ENCODE measurements around the gene MEPCE. TPM values are rescaled to one million over a fixed set of nuclear protein-coding genes. Genes with fewer than 3 reads are reported as not detected.

The MEPCE gene
- total and polyA plus RNA-seq, 9 of the 15 experiments (the other 6 are each of a cell fraction or from before 2014, with no cell fraction given): 10.9 to 76.3 (median 44.1) TPM

DNA sequence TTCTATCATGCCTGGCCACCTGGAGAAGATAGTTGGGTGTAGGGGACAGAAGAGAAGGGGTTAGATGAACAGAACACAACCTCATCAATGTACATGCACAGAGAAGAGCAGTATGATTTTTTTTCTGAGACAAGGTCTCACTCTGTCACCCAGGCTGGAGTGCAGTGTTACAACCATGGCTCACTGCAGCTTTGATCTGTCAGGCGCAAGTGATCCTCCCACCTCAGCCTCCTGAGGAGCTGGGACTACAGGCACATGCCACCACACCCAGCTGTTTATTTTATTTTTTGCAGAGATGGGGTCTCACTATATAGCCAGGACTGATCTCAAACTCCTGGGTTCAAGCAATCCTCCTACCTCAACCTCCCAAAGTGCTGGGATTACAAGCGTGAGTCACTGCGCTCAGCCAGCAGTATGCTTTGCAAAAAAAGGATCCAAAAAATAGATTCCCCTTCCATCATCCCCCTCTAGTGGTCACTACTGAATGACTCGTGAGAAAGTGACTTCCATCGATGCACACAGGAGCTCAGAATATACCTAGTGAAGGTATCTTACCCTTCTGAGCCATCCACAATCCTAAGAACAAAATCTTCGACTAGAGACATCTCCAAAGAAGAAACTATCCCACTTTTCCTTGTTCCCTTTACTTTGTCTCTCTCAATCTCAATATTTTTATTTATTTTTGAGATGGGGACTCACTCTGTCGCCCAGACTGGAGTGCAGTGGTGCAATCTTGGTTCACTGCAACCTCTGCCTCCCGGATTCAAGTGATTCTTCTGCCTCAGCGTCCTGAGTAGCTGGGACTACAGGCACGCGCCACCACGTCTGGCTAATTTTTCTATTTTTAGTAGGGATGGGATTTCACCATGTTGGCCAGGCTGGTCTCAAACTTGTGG, 22.1 kb upstream of the MEPCE start (continued):
- TF ChIP-seq ATF3 (IDR thresholded peaks at IDR 0.05): peak; percentile 69
- TF ChIP-seq ATF3 (CRISPR knock-in tag; conservative IDR thresholded peaks at IDR 0.05): no peak
- TF ChIP-seq SMC3 (conservative IDR thresholded peaks at IDR 0.05; ENCODE audit: insufficient read depth, low read depth, low read length): peak; percentile 57; the same call in 1 of the 2 replicates
- no peak for TF ChIP-seq GTF2A2 (tag; IDR thresholded peaks at IDR 0.05)
- TF ChIP-seq DNMT1 (IDR thresholded peaks at IDR 0.05): no peak
- no peak for TF ChIP-seq NELFE (IDR thresholded peaks at IDR 0.05; ENCODE audit: insufficient read depth, insufficient read length)
- peak; percentile 57; the same call in 1 of the 2 replicates for TF ChIP-seq DPF2 (IDR thresholded peaks at IDR 0.05)
- no peak for TF ChIP-seq ETS2 (tag; IDR thresholded peaks at IDR 0.05; ENCODE audit: borderline replicate concordance, poor library complexity, severe bottlenecking)
- TF ChIP-seq HDAC1 (IDR thresholded peaks at IDR 0.05): no peak
- 0 out of 2 replicates have a peak, but pooled peaks have one; percentile 15 for TF ChIP-seq ATF7 (IDR thresholded peaks at IDR 0.05)
- TF ChIP-seq, protein P1, sequence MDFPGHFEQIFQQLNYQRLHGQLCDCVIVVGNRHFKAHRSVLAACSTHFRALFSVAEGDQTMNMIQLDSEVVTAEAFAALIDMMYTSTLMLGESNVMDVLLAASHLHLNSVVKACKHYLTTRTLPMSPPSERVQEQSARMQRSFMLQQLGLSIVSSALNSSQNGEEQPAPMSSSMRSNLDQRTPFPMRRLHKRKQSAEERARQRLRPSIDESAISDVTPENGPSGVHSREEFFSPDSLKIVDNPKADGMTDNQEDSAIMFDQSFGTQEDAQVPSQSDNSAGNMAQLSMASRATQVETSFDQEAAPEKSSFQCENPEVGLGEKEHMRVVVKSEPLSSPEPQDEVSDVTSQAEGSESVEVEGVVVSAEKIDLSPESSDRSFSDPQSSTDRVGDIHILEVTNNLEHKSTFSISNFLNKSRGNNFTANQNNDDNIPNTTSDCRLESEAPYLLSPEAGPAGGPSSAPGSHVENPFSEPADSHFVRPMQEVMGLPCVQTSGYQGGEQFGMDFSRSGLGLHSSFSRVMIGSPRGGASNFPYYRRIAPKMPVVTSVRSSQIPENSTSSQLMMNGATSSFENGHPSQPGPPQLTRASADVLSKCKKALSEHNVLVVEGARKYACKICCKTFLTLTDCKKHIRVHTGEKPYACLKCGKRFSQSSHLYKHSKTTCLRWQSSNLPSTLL (IDR thresholded peaks at IDR 0.05): no peak
- no peak for TF ChIP-seq TEAD1 (CRISPR knock-in tag; IDR thresholded peaks at IDR 0.05)
- TF ChIP-seq, protein P2, sequence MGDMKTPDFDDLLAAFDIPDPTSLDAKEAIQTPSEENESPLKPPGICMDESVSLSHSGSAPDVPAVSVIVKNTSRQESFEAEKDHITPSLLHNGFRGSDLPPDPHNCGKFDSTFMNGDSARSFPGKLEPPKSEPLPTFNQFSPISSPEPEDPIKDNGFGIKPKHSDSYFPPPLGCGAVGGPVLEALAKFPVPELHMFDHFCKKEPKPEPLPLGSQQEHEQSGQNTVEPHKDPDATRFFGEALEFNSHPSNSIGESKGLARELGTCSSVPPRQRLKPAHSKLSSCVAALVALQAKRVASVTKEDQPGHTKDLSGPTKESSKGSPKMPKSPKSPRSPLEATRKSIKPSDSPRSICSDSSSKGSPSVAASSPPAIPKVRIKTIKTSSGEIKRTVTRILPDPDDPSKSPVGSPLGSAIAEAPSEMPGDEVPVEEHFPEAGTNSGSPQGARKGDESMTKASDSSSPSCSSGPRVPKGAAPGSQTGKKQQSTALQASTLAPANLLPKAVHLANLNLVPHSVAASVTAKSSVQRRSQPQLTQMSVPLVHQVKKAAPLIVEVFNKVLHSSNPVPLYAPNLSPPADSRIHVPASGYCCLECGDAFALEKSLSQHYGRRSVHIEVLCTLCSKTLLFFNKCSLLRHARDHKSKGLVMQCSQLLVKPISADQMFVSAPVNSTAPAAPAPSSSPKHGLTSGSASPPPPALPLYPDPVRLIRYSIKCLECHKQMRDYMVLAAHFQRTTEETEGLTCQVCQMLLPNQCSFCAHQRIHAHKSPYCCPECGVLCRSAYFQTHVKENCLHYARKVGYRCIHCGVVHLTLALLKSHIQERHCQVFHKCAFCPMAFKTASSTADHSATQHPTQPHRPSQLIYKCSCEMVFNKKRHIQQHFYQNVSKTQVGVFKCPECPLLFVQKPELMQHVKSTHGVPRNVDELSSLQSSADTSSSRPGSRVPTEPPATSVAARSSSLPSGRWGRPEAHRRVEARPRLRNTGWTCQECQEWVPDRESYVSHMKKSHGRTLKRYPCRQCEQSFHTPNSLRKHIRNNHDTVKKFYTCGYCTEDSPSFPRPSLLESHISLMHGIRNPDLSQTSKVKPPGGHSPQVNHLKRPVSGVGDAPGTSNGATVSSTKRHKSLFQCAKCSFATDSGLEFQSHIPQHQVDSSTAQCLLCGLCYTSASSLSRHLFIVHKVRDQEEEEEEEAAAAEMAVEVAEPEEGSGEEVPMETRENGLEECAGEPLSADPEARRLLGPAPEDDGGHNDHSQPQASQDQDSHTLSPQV (IDR thresholded peaks at IDR 0.05): no peak
- no peak for TF ChIP-seq SIRT6 (IDR thresholded peaks at IDR 0.05; ENCODE audit: low read depth, low read length)
- no peak for TF ChIP-seq ZNF740 (CRISPR knock-in tag; IDR thresholded peaks at IDR 0.05)
- TF ChIP-seq ZNF740 (tag; IDR thresholded peaks at IDR 0.05): no peak
- TF ChIP-seq CXXC5 (CRISPR knock-in tag; IDR thresholded peaks at IDR 0.05): 0 out of 2 replicates have a peak, but pooled peaks have one; percentile 10
- TF ChIP-seq HCFC1 (IDR thresholded peaks at IDR 0.05; ENCODE audit: low read depth, low read length): peak; percentile 39; the same call in 1 of the 2 replicates
- no peak for TF ChIP-seq PHF8 (IDR thresholded peaks at IDR 0.05; ENCODE audit: borderline replicate concordance, low read length)
- peak; percentile 58; the same call in 1 of the 2 replicates for TF ChIP-seq KLF16 (IDR thresholded peaks at IDR 0.05)
